Measurements from ENCODE around the gene FREM2. TPM values are rescaled to one million over a fixed set of nuclear protein-coding genes. Genes with fewer than 3 reads are reported as not detected.

The FREM2 gene
- polyA plus RNA-seq, 3 donors, result 44.5 to 50.5 (median 45.6) TPM

DNA sequence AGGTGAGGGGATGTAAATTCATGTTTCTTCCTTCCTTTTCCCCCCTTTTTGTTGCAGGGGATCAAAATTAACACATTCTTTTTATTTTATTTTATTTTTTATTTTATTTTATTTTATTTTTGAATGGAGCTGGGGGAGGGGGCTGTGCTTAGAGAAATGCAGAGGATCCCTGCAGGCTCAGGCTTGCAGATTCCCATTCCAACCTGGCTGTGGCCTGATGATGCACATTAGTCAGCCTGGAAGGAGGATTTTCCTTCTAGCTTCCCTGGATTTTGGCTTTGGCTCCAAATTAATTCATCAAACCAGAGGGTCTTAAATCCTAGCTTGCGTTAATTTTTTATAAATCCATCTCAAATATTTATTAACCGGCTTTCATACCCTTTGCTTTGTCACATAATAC, 67.0 kb downstream of the FREM2 start:
- DNase-seq (ENCODE audit: low read depth in 3 of 3, low spot score in 2 of 3), result no peak

DNA sequence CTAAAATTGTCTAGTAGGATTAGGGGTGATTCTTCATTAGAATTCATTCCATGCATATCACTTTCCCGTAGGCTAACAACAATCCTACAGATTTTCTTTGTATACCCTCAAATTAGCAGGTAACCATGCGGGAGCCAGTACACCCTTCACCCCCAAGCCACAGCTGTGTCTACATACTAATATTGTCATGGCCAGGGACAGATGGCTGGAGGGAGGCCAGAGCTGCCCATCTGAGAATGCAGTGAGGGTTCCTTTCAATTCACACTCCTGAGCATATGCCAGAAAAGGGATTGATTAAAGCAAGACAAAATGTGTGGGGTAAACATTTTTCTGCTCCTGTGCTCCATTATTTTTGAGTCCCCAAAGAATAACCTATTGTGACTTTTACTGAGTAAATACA, 68.9 kb downstream of the FREM2 start:
- DNase-seq (ENCODE audit: low read depth in 3 of 3, low spot score in 2 of 3), result no peak

DNA sequence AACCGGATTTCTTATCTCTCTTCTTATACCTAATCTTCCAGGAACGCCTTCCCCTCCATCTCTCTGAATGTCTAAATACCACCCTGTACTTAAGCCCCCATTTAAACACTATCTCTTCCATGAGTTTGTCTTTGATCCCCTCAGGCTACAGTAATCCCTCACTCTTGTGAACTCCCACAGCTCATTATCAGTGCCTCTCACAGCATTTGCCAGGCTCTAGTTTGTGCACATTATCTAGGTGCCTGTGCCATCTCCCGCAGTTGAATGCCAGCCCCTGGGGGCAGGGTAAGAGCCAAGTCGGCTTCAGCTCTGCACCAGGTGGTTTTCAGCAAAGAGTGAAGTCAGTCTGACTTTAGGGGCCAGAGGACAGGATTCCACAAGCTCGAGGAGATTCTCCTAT, 71.4 kb downstream of the FREM2 start:
- DNase-seq (ENCODE audit: low read depth in 3 of 3, low spot score in 2 of 3), result no peak

DNA sequence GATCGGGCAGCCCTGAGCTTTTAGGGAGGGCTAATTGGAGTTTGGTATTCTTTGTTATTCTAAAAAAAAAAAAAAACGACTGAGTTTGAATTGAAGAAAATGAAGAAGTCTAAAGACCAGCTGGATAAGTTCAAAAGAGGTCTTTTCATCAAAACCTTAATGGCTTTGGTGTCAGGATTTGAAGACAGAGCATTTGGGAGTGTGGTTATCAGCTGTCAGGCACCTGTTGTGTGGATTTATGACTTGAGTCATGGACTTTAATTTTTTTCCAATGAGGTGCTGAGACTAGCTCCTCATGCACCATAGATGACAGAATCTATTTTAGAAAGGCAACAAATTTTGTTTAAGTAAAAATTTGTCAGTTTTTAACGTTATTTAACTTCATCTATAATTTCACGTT, 72.5 kb downstream of the FREM2 start:
- DNase-seq (ENCODE audit: low read depth in 3 of 3, low spot score in 2 of 3), result no peak

DNA sequence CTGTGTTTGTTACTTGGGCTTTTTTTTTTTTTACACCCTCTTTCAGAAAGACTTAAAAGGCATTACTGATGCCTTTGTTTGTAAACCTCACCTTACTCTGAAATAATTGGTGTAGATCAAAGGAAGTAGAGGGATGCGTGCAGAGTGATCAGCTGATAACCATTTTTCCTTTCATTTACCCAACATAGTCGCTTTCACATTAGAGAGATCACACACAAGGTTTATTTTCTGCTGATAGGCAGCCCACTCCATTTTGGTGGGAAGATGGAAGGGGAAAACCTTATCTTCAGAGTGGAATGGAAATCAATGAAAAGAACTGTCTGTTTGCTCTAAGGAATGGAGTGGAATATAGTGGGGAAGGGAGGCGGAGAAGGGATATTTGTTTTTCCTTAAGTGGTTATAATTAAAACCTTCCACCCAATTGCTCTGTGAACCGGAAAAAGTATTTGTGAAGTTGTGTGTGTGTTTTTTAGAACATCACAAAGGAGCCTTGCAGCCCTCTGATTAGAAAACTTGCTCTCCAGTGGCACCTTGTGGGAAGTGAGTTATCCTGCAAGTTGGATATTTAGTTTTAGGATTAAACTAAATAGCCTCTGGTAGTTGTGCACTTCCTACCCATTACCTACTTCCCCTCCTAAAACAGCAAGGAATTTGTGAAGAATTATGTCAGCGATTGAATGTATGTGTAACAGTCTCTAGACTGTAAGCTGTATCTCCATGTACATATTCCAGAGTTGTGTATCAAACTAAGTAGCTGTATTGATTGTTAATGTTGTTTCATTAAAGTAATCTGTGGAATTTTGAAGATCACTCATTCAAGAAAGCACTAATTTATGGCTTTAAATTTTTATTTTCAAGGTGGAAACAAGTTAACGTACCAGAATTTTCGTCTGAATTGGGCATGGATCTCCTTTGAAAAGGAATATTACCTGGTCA, 76.8 kb downstream of the FREM2 start:
- peak in 2 of 3 donors; percentile 31 to 45 for DNase-seq (ENCODE audit: low read depth in 3 of 3, low spot score in 2 of 3)

DNA sequence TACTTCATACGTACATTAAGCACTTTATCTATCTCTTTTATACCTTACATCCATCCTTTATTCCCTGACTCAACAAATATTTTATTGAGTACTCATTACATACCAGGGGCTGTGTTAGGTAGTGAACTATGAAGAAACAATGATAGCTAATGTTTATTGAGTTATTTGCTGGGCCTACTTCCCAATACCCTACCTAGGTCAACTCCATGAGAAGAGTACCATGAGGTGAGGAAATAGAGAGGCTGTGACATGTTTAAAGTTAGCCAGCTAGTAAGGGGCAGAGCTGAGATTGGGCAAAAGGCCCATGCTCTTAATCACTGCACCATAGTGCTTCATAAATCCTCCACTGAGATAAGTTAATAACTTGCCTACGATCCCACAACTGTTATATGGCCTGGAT, 79.9 kb downstream of the FREM2 start:
- DNase-seq (ENCODE audit: low read depth in 3 of 3, low spot score in 2 of 3), result no peak

DNA sequence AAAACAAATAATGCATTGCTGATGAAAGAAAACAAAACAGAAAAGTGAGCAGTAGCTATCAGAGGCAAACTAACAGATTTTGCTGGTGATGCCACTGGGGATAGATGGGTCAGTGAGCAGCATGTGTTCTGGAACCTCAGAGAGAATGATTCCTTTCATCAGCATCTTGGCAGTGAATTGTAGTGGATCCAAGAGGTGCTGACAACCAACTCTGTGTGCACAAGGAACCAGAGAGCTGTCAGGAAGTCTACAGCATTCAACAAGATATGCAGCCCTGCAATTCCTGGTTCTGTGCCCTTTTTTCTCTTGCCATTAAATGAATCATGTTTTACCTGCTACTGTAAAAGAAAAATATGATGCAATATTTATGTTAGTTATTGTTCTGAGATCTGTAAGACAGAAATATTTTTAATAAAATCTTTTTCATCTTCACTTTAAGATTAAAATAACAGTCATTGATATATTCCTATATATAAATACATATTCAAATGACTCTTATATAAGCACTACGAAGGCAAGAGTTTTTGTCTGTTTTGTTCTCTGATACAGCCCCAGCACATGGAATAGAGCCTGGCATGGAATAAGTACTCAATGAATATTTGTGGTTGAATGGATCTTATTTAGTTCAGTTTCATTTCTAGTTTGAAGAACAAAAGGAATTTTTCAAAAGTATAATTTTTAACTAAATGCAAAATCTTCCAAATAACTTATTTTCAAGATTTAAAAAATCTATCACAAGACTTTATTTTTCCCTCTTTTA, 80.8 kb downstream of the FREM2 start:
- DNase-seq (ENCODE audit: low read depth in 3 of 3, low spot score in 2 of 3), result no peak

DNA sequence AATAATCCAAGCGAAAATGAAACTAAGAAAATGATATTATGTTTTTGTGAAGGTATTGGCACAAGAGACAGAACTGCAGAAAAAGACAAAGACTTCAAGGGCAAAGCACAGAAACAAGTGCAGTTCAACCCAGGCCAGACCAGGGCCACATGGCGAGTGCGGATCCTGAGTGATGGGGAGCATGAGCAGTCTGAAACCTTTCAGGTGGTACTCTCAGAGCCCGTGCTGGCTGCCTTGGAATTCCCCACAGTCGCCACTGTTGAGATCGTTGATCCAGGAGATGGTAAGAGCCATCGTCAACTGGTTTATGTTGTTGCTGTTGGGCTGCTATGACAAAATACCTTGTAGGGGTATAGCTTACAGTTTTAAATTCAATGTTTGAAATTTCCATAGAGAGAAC, 82.6 kb downstream of the FREM2 start:
- no peak for DNase-seq (ENCODE audit: low read depth in 3 of 3, low spot score in 2 of 3)

DNA sequence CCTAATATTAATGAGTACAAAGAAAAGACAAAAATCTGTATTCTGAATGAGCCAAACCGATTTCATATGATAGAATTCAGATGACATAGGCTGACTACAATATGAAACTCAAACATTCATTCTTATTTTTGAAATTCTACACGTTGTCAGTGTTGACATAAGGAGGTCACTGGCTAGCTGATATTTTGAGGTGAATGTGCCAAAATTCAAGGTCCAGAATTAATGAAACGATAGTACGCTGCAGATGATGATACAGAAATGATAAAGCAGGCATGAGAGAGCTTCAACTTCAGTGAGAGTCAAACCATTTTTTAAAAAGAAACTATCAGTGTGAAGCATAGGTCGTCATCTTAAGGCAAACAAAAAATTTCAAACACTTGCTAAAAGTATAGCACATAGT, 88.2 kb downstream of the FREM2 start:
- no peak for DNase-seq (ENCODE audit: low read depth in 3 of 3, low spot score in 2 of 3)

DNA sequence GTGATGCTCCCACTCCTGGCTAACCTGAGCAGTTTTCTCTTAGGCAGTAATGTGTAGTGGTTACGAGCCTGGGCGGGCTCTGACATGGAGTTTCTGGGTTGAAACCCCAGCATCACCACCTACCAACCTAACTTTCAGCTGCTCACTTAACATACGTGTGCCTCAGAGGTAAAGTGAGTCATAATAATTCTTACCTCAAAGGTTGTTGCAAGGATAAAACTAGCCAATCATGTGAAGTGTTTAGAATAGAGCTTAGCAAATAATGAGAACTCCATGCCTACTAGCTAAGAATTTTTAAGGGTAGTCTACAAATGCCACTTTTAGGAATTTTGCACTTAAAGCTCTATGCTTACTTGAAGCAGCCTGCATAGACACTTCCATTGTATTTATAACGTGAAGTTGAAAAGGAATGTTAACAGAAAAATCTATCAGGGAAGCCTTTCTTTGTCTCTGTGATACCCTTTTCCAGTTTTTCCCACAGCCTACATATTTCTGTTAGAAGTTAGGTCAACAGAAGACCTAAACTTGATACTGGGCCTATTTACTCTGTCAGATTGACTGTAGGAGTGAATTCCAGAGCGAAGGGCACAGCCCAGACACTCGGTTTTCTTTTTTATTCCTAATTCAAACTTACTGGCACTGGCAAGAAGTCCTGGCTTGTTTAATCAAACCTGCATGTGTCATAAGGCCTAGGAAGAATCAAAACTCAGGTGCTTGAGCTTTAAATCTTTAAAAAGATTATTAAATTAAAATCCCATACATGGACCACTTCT, 90.7 kb downstream of the FREM2 start:
- DNase-seq (ENCODE audit: low read depth in 3 of 3, low spot score in 2 of 3), result no peak

DNA sequence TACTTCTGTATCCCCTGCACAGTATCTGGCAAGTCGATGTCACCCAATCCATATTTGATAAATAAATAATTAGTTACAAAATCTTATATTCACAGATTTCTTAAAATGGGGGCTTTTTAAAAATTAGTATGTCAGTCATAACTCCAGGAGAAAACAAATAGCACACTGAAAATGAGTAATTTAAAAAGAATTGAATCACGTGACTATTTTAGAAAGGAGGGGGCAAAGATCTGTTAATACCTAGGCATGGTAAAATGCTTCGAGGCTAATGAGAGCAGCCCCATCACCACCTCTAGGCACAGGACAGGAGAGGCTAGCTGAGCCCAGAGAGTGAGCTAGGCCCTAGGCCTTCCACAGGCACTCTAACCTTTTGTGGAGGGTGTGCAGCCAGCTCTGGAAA, 94.7 kb downstream of the FREM2 start:
- no peak for DNase-seq (ENCODE audit: low read depth in 3 of 3, low spot score in 2 of 3)

DNA sequence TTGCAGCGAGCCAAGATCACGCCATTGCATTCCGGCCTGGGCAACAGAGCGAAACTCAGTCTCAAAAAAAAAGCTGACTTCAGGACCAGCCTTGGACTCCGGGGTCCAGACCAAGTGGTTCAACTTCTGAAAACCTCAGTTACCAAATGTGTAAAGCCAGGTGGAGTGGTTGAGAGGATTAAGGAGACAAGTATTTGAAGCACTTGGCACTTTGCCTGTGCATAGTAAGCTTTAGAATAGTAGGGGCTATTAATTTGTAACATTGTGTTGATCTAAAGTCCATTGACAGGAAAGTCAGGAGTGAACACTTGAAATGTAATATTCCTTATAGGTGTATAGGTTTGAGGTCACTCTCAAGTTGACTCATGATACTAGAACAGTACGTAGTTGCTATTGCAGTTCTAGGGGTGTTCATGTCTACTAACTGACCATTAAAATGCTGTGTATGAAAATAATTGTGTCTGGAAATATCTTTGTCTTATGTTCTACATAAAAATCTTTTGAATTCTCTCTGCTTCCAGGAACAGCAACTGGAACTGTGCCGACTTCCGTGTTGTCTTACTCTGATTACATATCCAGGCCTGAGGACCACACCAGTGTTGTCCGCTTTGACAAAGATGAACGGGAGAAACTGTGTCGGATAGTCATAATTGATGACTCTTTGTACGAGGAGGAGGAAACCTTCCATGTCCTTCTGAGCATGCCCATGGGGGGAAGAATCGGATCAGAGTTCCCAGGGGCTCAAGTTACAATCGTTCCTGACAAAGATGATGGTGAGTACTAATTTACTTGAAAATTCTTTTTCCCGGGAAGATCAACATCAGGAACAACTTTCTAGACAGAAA, 97.4 kb downstream of the FREM2 start:
- DNase-seq (ENCODE audit: low read depth in 3 of 3, low spot score in 2 of 3), result peak in 2 of 3 donors; percentile 17 to 40

DNA sequence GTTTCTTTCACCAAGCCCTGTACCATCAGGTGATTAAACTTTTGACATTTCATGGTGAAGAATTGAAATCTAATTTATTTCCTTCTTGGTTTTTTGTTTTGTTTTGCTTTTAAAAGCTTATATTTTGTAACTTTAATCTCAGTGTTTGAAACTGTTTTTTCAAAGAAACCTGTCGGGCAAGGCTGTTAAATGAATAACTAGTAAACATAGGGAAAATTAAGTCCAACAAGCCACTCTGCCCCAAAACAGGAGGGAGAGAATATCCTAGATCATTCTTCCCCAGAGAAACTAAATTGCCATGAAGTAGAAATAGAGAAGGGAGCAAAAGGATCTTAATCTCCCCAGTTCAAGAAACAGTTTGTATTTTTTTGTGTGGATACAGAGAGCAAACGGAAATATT, 98.2 kb downstream of the FREM2 start:
- DNase-seq (ENCODE audit: low read depth in 3 of 3, low spot score in 2 of 3), result peak in 1 of 3 donors; percentile 19

DNA sequence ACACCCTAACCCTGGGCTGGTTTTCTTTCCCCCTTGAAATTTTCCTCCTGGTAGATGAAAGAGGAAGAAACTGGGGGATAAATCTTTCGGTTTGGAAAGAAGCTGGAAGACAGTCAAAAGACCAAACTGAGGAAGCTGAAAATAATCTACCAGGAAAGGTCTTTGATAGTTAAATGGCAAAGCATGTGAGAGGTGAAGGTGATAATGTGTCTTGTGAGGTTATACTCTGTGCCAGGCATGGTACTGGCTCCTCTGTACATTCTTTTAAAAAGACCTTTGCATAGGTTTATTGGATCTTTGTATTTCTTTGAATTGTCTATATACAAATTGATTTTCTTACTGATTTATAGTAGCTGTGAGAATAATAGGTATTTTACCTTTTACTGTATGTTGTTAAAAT, 98.6 kb downstream of the FREM2 start:
- no peak for DNase-seq (ENCODE audit: low read depth in 3 of 3, low spot score in 2 of 3)

DNA sequence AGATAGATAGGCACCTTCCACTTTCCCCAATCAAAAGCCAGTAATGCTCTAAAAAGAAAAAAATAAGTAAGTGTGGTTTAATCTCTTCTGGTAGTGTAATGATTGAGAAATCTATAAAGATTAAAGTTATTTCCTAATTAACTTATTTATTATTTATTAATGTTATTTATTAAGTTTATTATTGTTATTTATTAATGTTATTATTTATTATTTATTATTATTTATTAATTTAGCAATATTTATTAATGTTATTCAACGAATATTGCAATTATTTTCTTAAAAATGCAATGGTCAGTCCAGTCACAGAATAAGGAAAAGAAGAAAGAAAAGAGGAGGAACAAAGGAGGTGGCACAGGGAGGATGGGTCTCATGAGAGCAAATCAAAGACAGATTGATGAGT, 100.7 kb downstream of the FREM2 start:
- DNase-seq (ENCODE audit: low read depth in 3 of 3, low spot score in 2 of 3), result no peak

DNA sequence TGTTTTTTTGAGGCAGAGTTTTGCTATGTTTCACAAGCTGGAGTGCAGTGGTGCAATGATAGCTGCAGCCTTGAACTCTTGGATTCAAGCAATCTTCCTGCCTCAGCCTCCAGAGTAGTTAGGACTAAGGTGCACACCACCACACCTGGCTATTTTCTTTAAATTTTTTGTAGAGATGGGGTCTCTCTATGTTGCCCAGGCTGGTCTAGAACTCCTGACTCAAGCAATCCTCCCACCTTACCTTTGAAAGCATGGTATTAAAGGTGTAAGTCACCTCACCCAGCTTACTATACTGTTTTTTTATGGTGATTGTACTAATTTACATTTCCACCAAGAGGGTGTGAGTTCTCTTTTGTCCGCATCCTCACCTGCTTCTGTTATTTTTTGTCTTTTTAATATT, 110.0 kb downstream of the FREM2 start:
- no peak for DNase-seq (ENCODE audit: low read depth in 3 of 3, low spot score in 2 of 3)

DNA sequence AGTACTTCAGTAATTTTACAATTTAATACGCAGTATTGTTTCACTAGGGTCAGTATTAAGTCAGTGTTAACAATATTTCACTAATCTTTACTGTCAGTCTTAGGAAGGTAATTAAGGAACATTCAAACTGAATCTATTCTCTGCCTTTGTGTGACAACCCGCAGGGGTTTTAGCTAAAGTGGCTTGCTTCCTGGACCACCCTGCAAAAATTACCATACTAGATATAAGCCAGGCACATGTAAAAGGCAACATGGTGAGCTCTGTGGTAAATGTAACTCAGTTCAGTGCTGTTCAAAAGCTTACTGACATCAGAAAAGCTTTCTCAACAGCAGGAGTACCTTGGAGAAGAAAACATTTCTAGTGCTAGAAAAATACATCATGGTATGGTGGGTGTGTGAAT, 116.7 kb downstream of the FREM2 start:
- no peak for DNase-seq (ENCODE audit: low read depth in 3 of 3, low spot score in 2 of 3)

DNA sequence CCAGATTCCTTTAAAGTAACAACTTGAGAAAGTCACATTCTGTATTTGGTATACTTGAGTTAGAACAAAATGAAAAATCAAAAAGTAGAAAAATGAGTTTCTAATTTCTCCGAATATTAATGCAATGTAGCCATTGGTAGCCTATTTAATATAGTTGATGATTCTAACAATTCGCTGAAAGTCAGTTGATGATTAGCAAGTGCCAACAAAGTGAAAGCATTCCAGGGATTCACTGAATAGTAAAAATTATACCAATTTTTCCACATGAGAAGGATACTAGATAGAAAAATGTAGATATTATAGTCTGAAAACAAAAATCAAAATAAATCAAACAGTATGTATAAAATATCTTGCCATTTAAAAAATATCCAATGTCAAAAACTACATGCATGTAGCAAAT, 117.2 kb downstream of the FREM2 start:
- DNase-seq (ENCODE audit: low read depth in 3 of 3, low spot score in 2 of 3), result no peak

DNA sequence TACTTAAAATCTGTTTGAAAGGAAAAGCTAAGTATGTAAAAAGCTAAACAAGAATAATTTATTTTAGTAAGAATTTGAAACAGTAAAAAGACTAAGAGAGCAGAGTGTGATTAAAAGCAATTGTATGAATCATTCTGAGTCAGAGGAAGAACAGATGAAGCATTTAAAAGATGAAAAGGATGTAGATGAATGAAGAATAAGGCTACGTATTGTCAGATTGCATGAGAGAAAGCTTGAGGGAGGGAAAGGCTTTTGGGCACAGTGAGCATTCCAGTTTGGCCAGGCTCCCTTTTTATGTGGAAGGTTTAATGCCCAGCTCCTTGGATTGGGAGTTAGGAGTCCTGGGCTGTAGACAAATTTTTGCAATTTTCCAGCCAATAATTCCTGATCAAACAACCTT, 117.7 kb downstream of the FREM2 start:
- DNase-seq (ENCODE audit: low read depth in 3 of 3, low spot score in 2 of 3), result no peak

DNA sequence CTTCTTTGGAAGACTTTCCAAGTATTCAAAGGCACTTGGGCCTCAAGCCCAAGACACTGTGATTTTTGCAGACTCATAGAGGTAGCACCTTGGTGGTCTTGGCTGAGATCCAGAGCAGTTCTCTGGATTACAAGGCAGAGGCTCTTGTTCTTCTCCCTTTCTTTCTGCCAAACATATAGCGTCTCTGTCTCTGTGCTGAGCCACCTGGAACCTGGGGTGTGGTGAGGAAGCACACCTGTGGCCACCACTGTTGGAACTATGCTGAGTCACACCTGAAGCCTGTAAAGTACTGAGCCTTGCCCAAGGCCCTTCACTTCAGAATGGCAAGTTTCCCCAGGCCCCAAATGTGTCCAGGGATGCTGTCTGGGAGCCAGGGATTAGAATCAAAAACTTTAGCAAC, 127.5 kb downstream of the FREM2 start:
- no peak for DNase-seq (ENCODE audit: low read depth in 3 of 3, low spot score in 2 of 3)

Data from right renal cortex interstitium (tissue), 3 donors.